Activated CD8-positive, alpha-beta T cell treated with anti-CD3 and anti-CD28 coated beads, Interleukin-2, amount 10 ng/mL, durations not matched to agents 7 days and 5 days (primary cell): Measurements from ENCODE around the gene CLASP2. TPM values are rescaled to one million over a fixed set of nuclear protein-coding genes. Genes with fewer than 3 reads are reported as not detected.

Source experiments
- ATAC-seq: fragments of 150-1000 bp; cut with Tn5 transposase; one replicate; pipeline ENCODE4 v1.10.0; 2021; ENCODE audit warnings: moderate library complexity
- CTCF ChIA-PET: fragments of 350-600 bp; sonication (Branson Sonifier 250); formaldehyde crosslinking; loops from one replicate; lab custom pipeline; 2021; ENCODE audit warnings: antibody characterized with exemption; lab: Charles Lee
- POLR2A ChIA-PET: fragments of 350-600 bp; sonication (Branson Sonifier 250); formaldehyde crosslinking; loops from one replicate; lab custom pipeline; 2021; ENCODE audit warnings: antibody characterized with exemption; lab: Charles Lee
- DNase-seq: peaks from one replicate; pipeline ENCODE4 v3.0.0-alpha.2; 2020
- H3K27ac Mint-ChIP-seq: one replicate; pipeline ENCODE4 v1.8.0; 2021; ENCODE audit warnings: mild to moderate bottlenecking, mixed read lengths
- H3K27me3 Mint-ChIP-seq: one replicate; pipeline ENCODE4 v1.8.0; 2021; ENCODE audit warnings: low read depth, mixed read lengths
- H3K36me3 Mint-ChIP-seq: one replicate; pipeline ENCODE4 v1.8.0; 2021; ENCODE audit warnings: low read depth, mixed read lengths
- H3K4me1 Mint-ChIP-seq: one replicate; pipeline ENCODE4 v1.8.0; 2021; ENCODE audit warnings: low read depth, mixed read lengths
- H3K4me3 Mint-ChIP-seq: one replicate; pipeline ENCODE4 v1.8.0; 2021; ENCODE audit warnings: mild to moderate bottlenecking, mixed read lengths
- H3K9me3 Mint-ChIP-seq: one replicate; pipeline ENCODE4 v1.8.0; 2022; ENCODE audit warnings: mixed read lengths; ENCODE audit not compliant: insufficient read depth
- total RNA-seq, 2 experiments: library from RNA; stranded (reverse); gene quantifications; one replicate each; pipeline ENCODE4 v1.2.3, GENCODE V29; 2021

CLASP2 gene
- total RNA-seq, 2 experiments from 2014 or later: 44.0 to 44.3 TPM

DNA sequence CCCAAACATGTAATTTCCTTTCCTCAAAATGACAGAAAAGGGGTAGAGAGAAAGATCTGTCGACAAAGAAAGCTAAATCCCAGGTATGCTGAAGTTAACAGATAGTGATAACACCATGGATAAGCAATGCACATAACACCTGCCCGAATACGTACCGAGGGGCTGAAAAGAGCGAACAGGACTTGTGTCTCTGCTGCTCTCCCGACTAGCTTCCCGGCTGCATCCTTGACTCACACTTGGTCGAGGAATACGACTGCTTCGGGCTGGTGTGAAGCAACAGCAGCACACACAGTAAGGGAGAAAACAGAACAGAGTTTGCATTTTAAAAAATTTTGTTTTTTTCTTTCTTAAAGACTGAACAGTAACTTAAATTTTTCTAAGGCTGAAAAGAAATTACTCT is 136.4 kb downstream of the CLASP2 start:
- ChIA-PET CTCF (no interaction called here), POLR2A (no interaction called here)
- Mint-ChIP-seq H3K27me3 (no peaks in the 10 kb centered on the region), H3K4me3 (no peak overlapping the region), H3K4me1 (no peaks in the 10 kb centered on the region), H3K27ac (no peak overlapping the region), H3K9me3 (no peaks in the 10 kb centered on the region), H3K36me3 (peaks cover 1% of the 10 kb centered on the region)
- no peak for DNase-seq
- ATAC-seq: no peak

DNA sequence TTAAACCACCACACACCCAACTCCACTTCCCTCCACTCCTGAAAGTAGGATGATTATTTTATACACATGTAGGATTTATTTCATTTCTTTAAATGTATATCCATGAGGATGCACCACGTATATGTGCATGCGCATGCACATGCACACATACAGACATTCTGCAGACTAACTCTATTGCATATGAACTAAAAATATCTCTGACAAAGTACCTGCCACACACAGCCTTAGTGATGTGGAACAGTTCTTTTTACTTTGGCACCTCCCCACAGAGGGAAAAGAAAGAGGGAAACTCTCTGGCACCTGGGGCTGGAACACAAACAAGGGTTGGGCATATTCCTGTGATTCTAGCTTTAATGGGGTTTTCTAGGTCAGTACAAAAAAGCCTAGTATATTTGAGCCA is 138.2 kb downstream of the CLASP2 start:
- ATAC-seq (no peak), DNase-seq (no peak)
- no peaks in the 10 kb centered on the region for H3K27me3 Mint-ChIP-seq
- H3K4me1 Mint-ChIP-seq: no peaks in the 10 kb centered on the region
- POLR2A ChIA-PET: no interaction called here
- no peak overlapping the region for H3K4me3 Mint-ChIP-seq
- no peaks in the 10 kb centered on the region for H3K36me3 Mint-ChIP-seq
- no peaks in the 10 kb centered on the region for H3K9me3 Mint-ChIP-seq
- no peak overlapping the region for H3K27ac Mint-ChIP-seq
- CTCF ChIA-PET: no interaction called here

DNA sequence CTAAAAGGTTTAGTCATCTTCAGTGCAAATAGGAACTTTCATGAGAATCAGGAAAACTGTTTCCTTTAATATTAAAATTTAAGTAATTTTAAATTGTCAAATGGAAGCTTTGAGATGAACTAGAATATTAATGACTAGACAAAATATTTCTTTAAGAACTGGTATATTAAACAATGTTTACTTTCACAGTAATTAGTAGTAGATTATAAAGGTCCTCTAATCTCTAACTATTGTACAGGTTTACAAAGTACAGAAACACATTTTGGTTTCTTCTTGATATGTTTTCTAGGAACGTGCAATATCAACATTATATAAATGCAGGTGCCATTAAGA is 138.9 kb downstream of the CLASP2 start:
- no peaks in the 10 kb centered on the region for H3K27me3 Mint-ChIP-seq
- ATAC-seq (no peak), DNase-seq (no peak)
- no peak overlapping the region for H3K4me3 Mint-ChIP-seq
- H3K36me3 Mint-ChIP-seq: peaks cover 2% of the 10 kb centered on the region
- ChIA-PET CTCF (no interaction called here), POLR2A (no interaction called here)
- H3K4me1 Mint-ChIP-seq: no peaks in the 10 kb centered on the region
- no peak overlapping the region for H3K27ac Mint-ChIP-seq
- no peaks in the 10 kb centered on the region for H3K9me3 Mint-ChIP-seq

DNA sequence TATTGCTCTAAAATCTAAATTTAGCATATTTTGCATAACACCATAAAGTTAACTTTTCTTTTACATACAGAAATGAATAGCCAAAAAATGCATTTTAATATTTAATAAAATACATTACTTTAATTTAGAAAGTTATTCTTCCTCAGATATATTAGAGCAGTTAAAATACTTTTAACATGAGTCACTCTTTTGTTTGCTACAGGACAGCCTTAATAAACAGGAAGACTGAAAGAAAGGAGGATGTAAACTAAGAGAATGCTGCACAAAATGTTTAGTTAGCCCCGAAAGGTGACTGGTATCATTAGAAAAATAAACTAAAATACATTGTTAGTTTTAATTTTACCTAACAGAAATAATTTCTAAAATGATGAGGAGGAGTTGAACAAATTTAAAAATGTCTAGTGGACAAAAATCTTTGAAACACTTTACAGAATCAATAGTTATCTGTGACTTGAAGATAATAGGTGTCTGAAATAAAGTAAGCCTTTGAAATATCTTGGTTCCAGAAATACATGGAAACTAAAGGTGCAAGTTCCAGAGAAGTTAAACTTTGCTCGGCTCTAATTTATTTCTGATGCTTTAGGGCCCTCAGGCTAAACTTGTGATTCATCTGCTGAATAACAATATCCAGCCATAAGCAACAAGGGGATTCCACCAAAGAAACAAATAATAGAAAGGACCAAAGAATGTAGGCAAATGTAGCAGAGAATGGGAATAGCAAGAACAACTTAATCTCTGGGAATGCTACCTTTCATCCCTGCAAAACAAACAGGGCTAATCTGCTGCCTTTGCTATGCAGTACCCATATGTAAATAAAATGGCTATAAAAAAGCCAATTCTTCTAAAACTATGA is 139.5 kb downstream of the CLASP2 start:
- DNase-seq: no peak
- no peak for ATAC-seq
- Mint-ChIP-seq H3K27ac (no peak overlapping the region), H3K4me3 (no peak overlapping the region), H3K4me1 (no peaks in the 10 kb centered on the region), H3K9me3 (no peaks in the 10 kb centered on the region), H3K36me3 (peaks cover 2% of the 10 kb centered on the region), H3K27me3 (no peaks in the 10 kb centered on the region)
- ChIA-PET CTCF (no interaction called here), POLR2A (no interaction called here)

DNA sequence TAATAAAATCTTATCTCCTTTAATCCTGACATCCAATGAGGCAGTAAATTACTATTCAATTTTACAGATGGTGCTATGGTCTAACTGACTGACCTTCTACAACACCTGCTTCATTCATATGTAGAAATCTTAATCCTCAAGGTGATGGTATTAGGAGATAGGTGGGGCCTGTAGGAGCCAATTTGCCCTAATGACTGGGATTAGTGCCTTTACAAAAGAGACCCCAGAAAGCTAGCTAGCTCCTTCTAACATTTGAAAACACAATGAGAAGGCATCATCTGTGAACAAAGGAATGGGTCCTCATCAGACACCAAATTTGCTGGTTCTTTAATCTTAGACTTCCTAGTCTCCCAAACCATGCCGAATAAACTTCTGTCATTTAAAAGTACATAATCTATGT is 140.5 kb downstream of the CLASP2 start:
- H3K9me3 Mint-ChIP-seq: no peaks in the 10 kb centered on the region
- H3K4me1 Mint-ChIP-seq: no peaks in the 10 kb centered on the region
- ChIA-PET CTCF (no interaction called here), POLR2A (no interaction called here)
- no peak overlapping the region for H3K27ac Mint-ChIP-seq
- peaks cover 5% of the 10 kb centered on the region for H3K36me3 Mint-ChIP-seq
- DNase-seq (no peak), ATAC-seq (no peak)
- H3K4me3 Mint-ChIP-seq: no peak overlapping the region
- H3K27me3 Mint-ChIP-seq: no peaks in the 10 kb centered on the region

DNA sequence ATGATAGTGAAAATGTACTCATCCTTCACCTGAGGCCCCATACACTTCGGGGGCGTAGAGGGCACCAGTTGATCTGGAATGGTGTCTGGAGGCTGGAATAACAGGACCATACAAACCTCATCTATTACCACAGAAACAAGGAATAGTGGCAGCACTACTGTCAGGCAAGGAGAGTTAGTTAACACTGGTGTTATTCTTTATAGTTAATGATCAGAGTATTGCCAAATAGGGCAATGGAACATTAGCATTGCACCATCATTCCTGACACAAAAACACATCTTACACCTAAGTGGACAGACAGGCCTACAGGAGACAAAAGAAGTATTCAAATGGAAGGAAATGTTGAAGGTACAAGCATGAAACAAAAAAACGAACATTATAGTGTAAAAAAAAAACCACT is 140.9 kb downstream of the CLASP2 start:
- no peaks in the 10 kb centered on the region for H3K4me1 Mint-ChIP-seq
- DNase-seq (no peak), ATAC-seq (no peak)
- no peaks in the 10 kb centered on the region for H3K9me3 Mint-ChIP-seq
- no peak overlapping the region for H3K4me3 Mint-ChIP-seq
- no peaks in the 10 kb centered on the region for H3K27me3 Mint-ChIP-seq
- ChIA-PET POLR2A (no interaction called here), CTCF (no interaction called here)
- peaks cover 7% of the 10 kb centered on the region for H3K36me3 Mint-ChIP-seq
- H3K27ac Mint-ChIP-seq: no peak overlapping the region

DNA sequence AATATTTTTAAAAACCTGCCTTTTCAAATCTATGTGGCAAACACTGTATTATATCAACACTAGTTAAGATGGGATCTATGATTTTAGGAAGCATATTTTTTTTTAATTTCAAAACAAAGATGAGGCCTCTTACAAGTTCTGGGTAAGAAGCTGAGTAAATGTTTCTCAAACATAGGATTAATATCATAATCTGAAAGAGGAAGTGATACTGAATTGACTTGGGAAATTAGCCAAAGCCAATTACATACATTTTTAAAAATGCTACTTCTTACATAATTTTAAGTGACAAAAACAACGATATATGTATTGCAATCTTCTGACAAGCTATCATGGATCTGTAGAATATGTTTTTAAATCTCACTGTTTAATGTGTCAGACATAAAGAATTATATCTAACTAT is 142.7 kb downstream of the CLASP2 start:
- Mint-ChIP-seq H3K4me1 (no peaks in the 10 kb centered on the region), H3K27ac (no peak overlapping the region), H3K27me3 (no peaks in the 10 kb centered on the region), H3K9me3 (no peaks in the 10 kb centered on the region), H3K36me3 (peaks cover 12% of the 10 kb centered on the region), H3K4me3 (no peak overlapping the region)
- no peak for ATAC-seq
- DNase-seq: no peak
- CTCF ChIA-PET: no interaction called here
- POLR2A ChIA-PET: no interaction called here

DNA sequence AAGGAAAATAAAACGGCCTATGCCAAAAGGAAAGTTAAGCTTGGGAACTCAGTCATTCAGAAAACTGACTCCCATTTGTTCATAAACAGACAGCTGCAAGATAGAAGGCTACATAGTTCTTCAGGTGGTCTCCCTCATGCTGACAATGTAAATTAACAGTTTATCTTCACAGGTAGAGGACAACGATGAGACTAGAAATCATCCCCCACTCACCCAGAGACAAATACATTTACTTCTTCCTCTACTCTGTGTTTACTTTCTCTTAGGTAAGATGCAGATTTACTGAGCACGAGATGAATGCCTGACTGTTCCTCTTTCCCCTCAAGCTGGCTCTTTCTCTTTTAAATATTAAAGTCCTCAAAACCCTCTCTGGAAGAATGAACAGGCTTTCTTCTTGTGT is 160.2 kb downstream of the CLASP2 start:
- no peak overlapping the region for H3K4me3 Mint-ChIP-seq
- ATAC-seq: no peak
- H3K27ac Mint-ChIP-seq: no peak overlapping the region
- ChIA-PET CTCF (interaction anchor here (0.8 kb wide), 1 partner anchor 229 kb away, joined by 3 read pairs; no protein-coding TSS in a partner anchor), POLR2A (no interaction called here)
- H3K36me3 Mint-ChIP-seq: peaks cover 11% of the 10 kb centered on the region
- DNase-seq: no peak
- H3K27me3 Mint-ChIP-seq: no peaks in the 10 kb centered on the region
- H3K4me1 Mint-ChIP-seq: no peaks in the 10 kb centered on the region
- H3K9me3 Mint-ChIP-seq: no peaks in the 10 kb centered on the region

DNA sequence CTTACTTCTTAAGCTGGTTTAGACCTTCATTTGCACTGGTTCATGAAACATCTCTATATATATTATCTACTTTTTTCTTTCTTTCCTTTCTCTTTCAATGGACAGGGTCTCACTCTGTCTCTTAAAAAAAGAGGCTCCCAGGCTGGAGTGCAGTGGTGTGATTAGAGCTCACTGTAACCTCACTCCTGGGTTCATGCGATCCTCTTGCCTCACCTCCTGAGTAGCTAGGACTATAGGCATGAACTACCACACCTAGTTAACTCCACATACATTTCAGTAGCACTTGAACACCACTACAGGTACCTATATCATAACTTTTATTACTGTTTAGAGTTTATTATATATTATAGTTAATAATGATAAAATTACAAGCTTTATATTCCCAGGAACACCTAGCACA is 160.8 kb downstream of the CLASP2 start:
- Mint-ChIP-seq H3K4me3 (no peak overlapping the region), H3K36me3 (peaks cover 11% of the 10 kb centered on the region), H3K27me3 (no peaks in the 10 kb centered on the region), H3K4me1 (no peaks in the 10 kb centered on the region), H3K9me3 (no peaks in the 10 kb centered on the region), H3K27ac (no peak overlapping the region)
- ATAC-seq (no peak), DNase-seq (no peak)
- ChIA-PET POLR2A (no interaction called here), CTCF (interaction anchor here (0.8 kb wide), 1 partner anchor 230 kb away, joined by 3 read pairs; no protein-coding TSS in a partner anchor)

DNA sequence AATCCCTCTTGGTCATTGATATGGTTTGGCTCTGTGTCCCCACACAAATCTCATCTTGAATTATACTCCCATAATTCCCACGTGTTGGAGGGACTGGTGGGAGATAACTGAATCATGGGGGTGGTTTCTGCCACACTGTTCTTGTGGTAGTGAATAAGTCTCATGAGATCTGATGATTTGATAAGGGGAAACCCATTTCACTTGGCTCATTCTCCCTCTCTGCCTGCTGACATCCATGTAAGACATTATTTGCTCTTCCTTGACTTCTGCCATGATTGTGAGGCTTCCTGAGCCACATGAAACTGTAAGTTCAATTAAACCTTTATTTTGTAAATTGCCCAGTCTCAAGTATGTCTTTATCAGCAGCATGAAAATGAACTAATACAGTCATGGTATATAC is 171.0 kb downstream of the CLASP2 start:
- no peaks in the 10 kb centered on the region for H3K27me3 Mint-ChIP-seq

DNA sequence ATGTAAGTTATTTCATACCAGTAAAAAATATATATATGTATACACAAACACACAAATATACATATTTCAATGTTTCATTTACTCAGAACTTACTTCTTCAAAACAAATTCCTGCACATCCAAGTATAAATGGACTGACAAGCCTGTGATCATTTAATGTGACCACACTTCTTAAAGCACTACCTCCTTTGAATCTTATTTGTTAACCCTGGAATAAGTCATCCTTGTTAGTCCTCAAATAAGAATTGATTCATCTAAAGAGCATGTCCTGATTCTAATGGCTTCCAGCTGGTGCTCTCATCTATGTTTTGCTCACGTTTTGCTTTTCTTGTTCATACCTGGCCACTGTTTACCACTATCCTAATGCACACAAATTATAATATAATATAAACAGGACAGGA is 173.9 kb downstream of the CLASP2 start:
- POLR2A ChIA-PET: no interaction called here
- no peaks in the 10 kb centered on the region for H3K4me1 Mint-ChIP-seq
- H3K36me3 Mint-ChIP-seq: peaks cover 19% of the 10 kb centered on the region
- CTCF ChIA-PET: no interaction called here
- H3K27ac Mint-ChIP-seq: no peak overlapping the region
- H3K4me3 Mint-ChIP-seq: no peak overlapping the region
- DNase-seq: no peak
- peaks cover 8% of the 10 kb centered on the region for H3K9me3 Mint-ChIP-seq
- no peaks in the 10 kb centered on the region for H3K27me3 Mint-ChIP-seq
- no peak for ATAC-seq

More for the DNA sequence above, 171.0 kb downstream of the CLASP2 start:
- H3K27ac Mint-ChIP-seq: no peak overlapping the region
- H3K36me3 Mint-ChIP-seq: peaks cover 29% of the 10 kb centered on the region
- no peak for DNase-seq
- H3K4me3 Mint-ChIP-seq: no peak overlapping the region
- no peak for ATAC-seq
- CTCF ChIA-PET: interaction anchor here (1.5 kb wide), 1 partner anchor 240 kb away, joined by 3 read pairs; no protein-coding TSS in a partner anchor
- no peaks in the 10 kb centered on the region for H3K4me1 Mint-ChIP-seq
- peaks cover 10% of the 10 kb centered on the region for H3K9me3 Mint-ChIP-seq
- POLR2A ChIA-PET: no interaction called here

DNA sequence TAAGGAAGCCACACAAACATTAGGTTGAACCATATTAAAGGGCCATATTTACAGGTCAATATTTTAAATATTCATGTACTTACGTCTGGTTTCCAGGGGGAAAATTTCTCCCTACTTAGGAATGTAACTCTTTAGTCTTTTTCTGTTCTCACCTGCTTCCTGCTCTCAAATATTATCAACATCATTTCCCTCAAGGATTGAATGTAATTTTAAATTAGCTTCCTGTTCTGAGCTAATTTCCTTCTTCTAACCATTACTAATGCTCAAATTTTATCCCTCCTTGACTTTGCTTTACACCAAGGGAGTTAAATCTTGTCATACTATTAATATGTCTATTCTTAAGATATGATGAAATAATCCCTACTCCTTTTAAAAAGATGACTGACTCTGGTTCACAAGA is 174.5 kb downstream of the CLASP2 start:
- H3K4me3 Mint-ChIP-seq: no peak overlapping the region
- H3K27me3 Mint-ChIP-seq: no peaks in the 10 kb centered on the region
- peaks cover 19% of the 10 kb centered on the region for H3K36me3 Mint-ChIP-seq
- POLR2A ChIA-PET: no interaction called here
- DNase-seq (no peak), ATAC-seq (no peak)
- CTCF ChIA-PET: no interaction called here
- no peaks in the 10 kb centered on the region for H3K4me1 Mint-ChIP-seq
- no peak overlapping the region for H3K27ac Mint-ChIP-seq
- peaks cover 3% of the 10 kb centered on the region for H3K9me3 Mint-ChIP-seq

DNA sequence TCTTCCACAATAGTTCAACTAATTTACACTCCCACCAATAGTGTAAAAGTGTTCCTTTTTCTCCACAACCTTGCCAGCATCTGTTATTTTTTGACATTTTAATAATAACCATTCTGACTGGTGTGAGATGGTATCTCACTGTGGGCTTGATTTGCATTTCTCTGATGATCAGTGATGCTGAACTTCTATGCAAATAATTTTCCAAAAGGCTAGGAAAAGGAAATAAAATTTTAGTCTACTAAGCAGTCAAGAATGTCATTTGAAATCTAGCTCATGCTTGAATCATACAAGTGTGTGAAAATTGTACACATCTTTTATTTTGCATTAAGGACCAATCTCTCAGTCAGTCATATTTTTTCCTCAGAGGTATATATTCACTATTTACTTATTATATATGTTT is 176.1 kb downstream of the CLASP2 start:
- Mint-ChIP-seq H3K36me3 (peaks cover 17% of the 10 kb centered on the region), H3K4me1 (no peaks in the 10 kb centered on the region), H3K9me3 (no peaks in the 10 kb centered on the region), H3K27ac (no peak overlapping the region), H3K27me3 (no peaks in the 10 kb centered on the region), H3K4me3 (no peak overlapping the region)
- ChIA-PET CTCF (no interaction called here), POLR2A (no interaction called here)
- ATAC-seq: no peak
- DNase-seq: no peak
